Keratinocyte (primary cell): ENCODE measurements around the gene ADARB2.

Source experiments
- EZH2 ChIP-seq: IDR thresholded peaks from one replicate; pipeline ENCODE4 v1.6.1; 2012; ENCODE audit warnings: inconsistent platforms, mild to moderate bottlenecking, low read length, moderate library complexity
- TF ChIP-seq, protein P1 (sequence below), 3 experiments: IDR thresholded peaks in 1 of 3; conservative IDR thresholded peaks in 1 of 3; optimal IDR thresholded peaks in 1 of 3; 2 replicates in 2 of 3; 3 replicates in 1 of 3; pipeline versions ENCODE3 to v1.5.1; 2011; ENCODE audit warnings: low read length in 3 of 3, mild to moderate bottlenecking in 3 of 3, moderate library complexity in 2 of 3, control low read depth in 1 of 3, inconsistent platforms in 1 of 3; ENCODE audit not compliant: insufficient read depth in 2 of 3; ENCODE audit errors: extremely low read depth in 1 of 3

DNA sequence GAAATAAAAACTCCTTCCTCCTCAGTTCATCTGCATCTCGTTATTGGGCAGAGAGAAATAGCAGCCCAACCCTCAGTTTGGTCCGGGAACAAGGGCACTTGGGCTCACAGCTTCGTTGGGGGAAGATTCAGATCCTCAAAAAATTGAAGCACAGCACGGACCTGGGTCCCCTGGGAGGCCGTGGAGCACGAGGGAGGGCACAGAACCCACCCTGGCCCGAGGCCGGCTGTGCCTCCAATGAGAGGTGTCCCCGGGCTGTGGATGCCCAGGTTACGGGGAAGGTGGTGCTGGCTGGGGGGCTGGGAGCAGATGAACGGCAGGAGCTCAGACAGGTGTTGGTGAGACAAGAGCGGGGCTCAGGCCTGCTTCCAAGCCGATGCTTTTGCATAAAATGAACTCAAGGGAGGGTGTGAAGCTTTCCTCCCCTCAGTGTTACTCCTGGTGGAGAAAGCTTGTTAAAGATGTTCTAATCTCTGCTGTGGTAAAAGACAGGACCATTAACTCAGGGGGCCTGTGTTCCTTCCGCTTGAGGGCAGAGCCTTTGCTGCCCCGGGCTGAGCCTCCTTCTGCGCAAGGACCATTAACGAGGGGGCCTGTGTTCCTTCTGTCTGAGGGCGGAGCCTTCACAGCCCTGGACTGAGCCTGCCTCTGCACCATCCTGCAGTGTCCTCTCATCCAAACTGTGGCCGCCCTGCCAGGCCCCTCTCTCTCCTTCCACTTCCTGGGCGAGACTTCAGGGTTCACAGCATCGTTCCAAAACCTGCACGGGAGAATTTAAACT is 302.2 kb downstream of the ADARB2 start:
- TF ChIP-seq, protein P1, sequence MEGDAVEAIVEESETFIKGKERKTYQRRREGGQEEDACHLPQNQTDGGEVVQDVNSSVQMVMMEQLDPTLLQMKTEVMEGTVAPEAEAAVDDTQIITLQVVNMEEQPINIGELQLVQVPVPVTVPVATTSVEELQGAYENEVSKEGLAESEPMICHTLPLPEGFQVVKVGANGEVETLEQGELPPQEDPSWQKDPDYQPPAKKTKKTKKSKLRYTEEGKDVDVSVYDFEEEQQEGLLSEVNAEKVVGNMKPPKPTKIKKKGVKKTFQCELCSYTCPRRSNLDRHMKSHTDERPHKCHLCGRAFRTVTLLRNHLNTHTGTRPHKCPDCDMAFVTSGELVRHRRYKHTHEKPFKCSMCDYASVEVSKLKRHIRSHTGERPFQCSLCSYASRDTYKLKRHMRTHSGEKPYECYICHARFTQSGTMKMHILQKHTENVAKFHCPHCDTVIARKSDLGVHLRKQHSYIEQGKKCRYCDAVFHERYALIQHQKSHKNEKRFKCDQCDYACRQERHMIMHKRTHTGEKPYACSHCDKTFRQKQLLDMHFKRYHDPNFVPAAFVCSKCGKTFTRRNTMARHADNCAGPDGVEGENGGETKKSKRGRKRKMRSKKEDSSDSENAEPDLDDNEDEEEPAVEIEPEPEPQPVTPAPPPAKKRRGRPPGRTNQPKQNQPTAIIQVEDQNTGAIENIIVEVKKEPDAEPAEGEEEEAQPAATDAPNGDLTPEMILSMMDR (optimal IDR thresholded peaks at IDR 0.05 in 1 of 3, IDR thresholded peaks at IDR 0.05 in 1 of 3, conservative IDR thresholded peaks at IDR 0.05 in 1 of 3; ENCODE audit: extremely low read depth in 1 of 3, insufficient read depth in 2 of 3, low read length in 3 of 3) = no peak
- TF ChIP-seq EZH2 = no peak
